ENCODE results near the gene KCNC1.

Gene KCNC1

GRCh38 chr11:17772704-17773600, 38.4 kb downstream of the KCNC1 start:
- no peak for DNase-seq (ENCODE audit: low read depth)
- TF ChIP-seq CTCF (IDR thresholded peaks at IDR 0.05; ENCODE audit: low read depth, low read length, missing control alignments), result no peak
- no peak overlapping the region for H3K4me3 ChIP-seq (ENCODE audit: low read depth, low read length)

GRCh38 chr11:17773674-17774073, 39.1 kb downstream of the KCNC1 start:
- TF ChIP-seq CTCF (IDR thresholded peaks at IDR 0.05; ENCODE audit: low read depth, low read length, missing control alignments), result no peak
- H3K4me3 ChIP-seq (ENCODE audit: low read depth, low read length), result no peak overlapping the region
- no peak for DNase-seq (ENCODE audit: low read depth)

GRCh38 chr11:17774232-17775034, 39.9 kb downstream of the KCNC1 start:
- no peak for DNase-seq (ENCODE audit: low read depth)
- H3K4me3 ChIP-seq (ENCODE audit: low read depth, low read length), result no peak overlapping the region
- no peak for TF ChIP-seq CTCF (IDR thresholded peaks at IDR 0.05; ENCODE audit: low read depth, low read length, missing control alignments)

GRCh38 chr11:17775035-17775348, 40.4 kb downstream of the KCNC1 start:
- DNase-seq (ENCODE audit: low read depth), result no peak
- TF ChIP-seq CTCF (IDR thresholded peaks at IDR 0.05; ENCODE audit: low read depth, low read length, missing control alignments), result no peak
- no peak overlapping the region for H3K4me3 ChIP-seq (ENCODE audit: low read depth, low read length)

- DNase-seq (ENCODE audit: low read depth), result no peak
- no peak for TF ChIP-seq CTCF (IDR thresholded peaks at IDR 0.05; ENCODE audit: low read depth, low read length, missing control alignments)
- H3K4me3 ChIP-seq (ENCODE audit: low read depth, low read length), result no peak overlapping the region
Observed at GRCh38 chr11:17775507-17776211, 41.1 kb downstream of the KCNC1 start.

GRCh38 chr11:17776212-17776875, 41.8 kb downstream of the KCNC1 start:
- no peak for DNase-seq (ENCODE audit: low read depth)
- no peak overlapping the region for H3K4me3 ChIP-seq (ENCODE audit: low read depth, low read length)
- TF ChIP-seq CTCF (IDR thresholded peaks at IDR 0.05; ENCODE audit: low read depth, low read length, missing control alignments), result no peak
